ENCODE results near the gene KCNIP4. TPM values are rescaled to one million over a fixed set of nuclear protein-coding genes. Genes with fewer than 3 reads are reported as not detected.

KCNIP4 gene
- total and polyA plus RNA-seq, 9 of the 15 experiments (the other 6 are each of a cell fraction or from before 2014, with no cell fraction given): 0.25 to 0.41 TPM; not detected in 7

- TF ChIP-seq ATF6 (CRISPR knock-in tag; IDR thresholded peaks at IDR 0.05) (no peak), E2F3 (CRISPR knock-in tag; IDR thresholded peaks at IDR 0.05) (no peak), ZBTB1 (CRISPR knock-in tag; IDR thresholded peaks at IDR 0.05; ENCODE audit: borderline replicate concordance, low read depth) (no peak), HMGXB4 (CRISPR knock-in tag; IDR thresholded peaks at IDR 0.05) (no peak), NCOA1 (IDR thresholded peaks at IDR 0.05; ENCODE audit: low read depth) (no peak), SRSF1 (IDR thresholded peaks at IDR 0.05; ENCODE audit: low read depth, low read length) (no peak)
Measured at GRCh38 chr4:21139327-21139726, 809.2 kb downstream of the KCNIP4 start (continued).

GRCh38 chr4:21136051-21136630 lies 812.4 kb downstream of the KCNIP4 start:
- Histone ChIP-seq H3K79me2 (ENCODE audit: control insufficient read depth, insufficient read depth, low read length) (no peaks in the 10 kb centered on the region), H3K4me3 (no peak overlapping the region), H3K36me3 (ENCODE audit: control insufficient read depth, insufficient read depth, low read length) (no peaks in the 10 kb centered on the region), H3K27ac (ENCODE audit: extremely low read depth, low read depth, low read length) (no peak overlapping the region), H3K9ac (ENCODE audit: insufficient read depth in 1 of 2, low read depth in 2 of 2, low read length in 2 of 2) (no peak overlapping the region), H3K4me1 (replicated peaks in 1 of 2; ENCODE audit: control insufficient read depth in 2 of 2, insufficient read depth in 2 of 2, low read length in 2 of 2) (no peaks in the 10 kb centered on the region), H4K20me1 (replicated peaks; ENCODE audit: control insufficient read depth, insufficient read depth, low read length) (no peaks in the 10 kb centered on the region), H3K4me2 (ENCODE audit: insufficient read depth, low read length) (no peak overlapping the region), H3K27me3 (ENCODE audit: control insufficient read depth in 2 of 2, insufficient read depth in 2 of 2, low read length in 2 of 2) (no peaks in the 10 kb centered on the region), H2AFZ (ENCODE audit: low read depth, low read length) (no peak overlapping the region), H3K9me1 (ENCODE audit: control insufficient read depth, insufficient read depth, low read length) (no peaks in the 10 kb centered on the region), H3K9me3 (replicated peaks; ENCODE audit: control insufficient read depth, insufficient read depth, low read depth, low read length) (0 out of 2 replicates have a peak, but pooled peaks cover 2% of the 10 kb centered on the region)
- ATAC-seq (no peak), FAIRE-seq (no peak), DNase-seq (ENCODE audit: extremely low read depth in 1 of 4, low spot score in 3 of 4) (no peak)
- CTCF ChIA-PET (ENCODE audit: low intra/inter-chr PET ratio): no interaction called here
- 0% methylated on average over 5 of the region's 5 CpGs for WGBS (ENCODE audit: insufficient coverage, low coverage, missing lambda C conversion rate)
- POLR2A ChIA-PET: no interaction called here
- in situ Hi-C loops (cut with MboI): no loop called here
- no TSS peak for BruUV-seq (replicated peaks)
- intact Hi-C loops (cut with micrococcal nuclease): no loop called here
- no peak for TF ChIP-seq ETV6 (IDR thresholded peaks at IDR 0.05; ENCODE audit: borderline replicate concordance in 1 of 2, low read depth in 2 of 2, low read length in 1 of 2)
- no peak for TF ChIP-seq ETV6 (CRISPR knock-in tag; IDR thresholded peaks at IDR 0.05; ENCODE audit: borderline replicate concordance)
- TF ChIP-seq RBBP5 (IDR thresholded peaks at IDR 0.05; ENCODE audit: borderline replicate concordance, insufficient read depth, low read length, poor library complexity, severe bottlenecking): no peak
- no peak for TF ChIP-seq MTF1 (CRISPR knock-in tag; IDR thresholded peaks at IDR 0.05; ENCODE audit: borderline replicate concordance)
- no peak for TF ChIP-seq HSF4 (CRISPR knock-in tag; IDR thresholded peaks at IDR 0.05; ENCODE audit: borderline replicate concordance)
- no peak for TF ChIP-seq ZNF77 (CRISPR knock-in tag; IDR thresholded peaks at IDR 0.05)
- no peak for TF ChIP-seq ZFP91 (CRISPR knock-in tag; IDR thresholded peaks at IDR 0.05)
- no peak for TF ChIP-seq ZNF512 (tag; IDR thresholded peaks at IDR 0.05)
